HG03565 (cell line): Measurements from ENCODE around the gene CNTN4.
A peak's percentile ranks its signal among the peaks of the same experiment; 100 is the strongest.
"Not testable (repeated sequence)": the region's sequence is repeated elsewhere in the genome, so short reads cannot be mapped to it uniquely, and the experiment has no call there.

Experiments
- ATAC-seq: cut with Tn5 transposase; IDR thresholded peaks from one replicate; pipeline ENCODE4 v1.9.1; 2021; ENCODE audit warnings: mild to moderate bottlenecking, moderate library complexity; ENCODE audit not compliant: unreplicated experiment

The CNTN4 gene

DNA sequence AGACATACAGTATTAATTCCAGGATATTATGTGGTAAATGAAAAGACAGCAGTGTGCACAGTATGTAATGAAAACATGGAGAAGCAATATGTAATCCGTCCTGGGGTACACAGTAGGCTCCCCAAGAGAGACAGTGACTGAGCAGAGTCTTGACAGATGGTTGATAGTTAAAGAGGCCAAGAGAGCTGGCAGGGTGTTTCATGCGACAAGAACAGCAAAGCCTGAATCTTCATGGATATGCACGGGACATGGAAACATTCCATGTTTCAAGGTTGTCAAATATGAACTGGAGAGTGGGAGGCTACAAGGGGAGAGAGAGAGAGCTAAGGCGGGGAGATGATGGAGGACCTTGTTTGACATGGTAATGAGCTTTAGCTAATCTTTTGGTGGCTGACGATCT is 673.1 kb downstream of the CNTN4 start:
- ATAC-seq: no peak

GRCh38 chr3:2772803-2773202 is 674.1 kb downstream of the CNTN4 start:
- ATAC-seq: no peak

GRCh38 chr3:2774481-2775249 is 676.0 kb downstream of the CNTN4 start:
- no peak for ATAC-seq

- no peak for ATAC-seq
Measured at GRCh38 chr3:2783261-2783660, 684.6 kb downstream of the CNTN4 start.

DNA sequence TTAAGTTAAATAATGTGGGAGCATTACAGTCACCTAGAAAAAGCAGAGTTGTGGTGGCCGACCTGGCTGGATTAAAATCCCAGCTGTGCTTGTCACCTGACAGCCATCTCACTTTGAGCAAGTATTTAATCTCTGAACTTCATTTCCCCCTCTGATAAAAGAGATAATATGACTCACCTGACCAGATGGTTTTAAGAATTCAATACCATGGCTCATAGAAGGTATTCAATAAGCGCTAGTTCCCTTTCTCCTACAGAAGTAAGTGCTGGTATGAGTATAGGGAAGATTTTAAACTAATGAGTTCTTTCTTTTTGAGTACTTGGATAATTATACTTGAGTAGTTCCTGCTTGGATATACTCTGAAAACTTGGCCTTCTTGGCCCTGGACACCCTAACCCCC is 686.0 kb downstream of the CNTN4 start:
- ATAC-seq: no peak

- ATAC-seq: no peak
Measured at GRCh38 chr3:2790266-2790815, 691.7 kb downstream of the CNTN4 start.

- no peak for ATAC-seq
Measured at GRCh38 chr3:2792432-2792831, 693.8 kb downstream of the CNTN4 start.

DNA sequence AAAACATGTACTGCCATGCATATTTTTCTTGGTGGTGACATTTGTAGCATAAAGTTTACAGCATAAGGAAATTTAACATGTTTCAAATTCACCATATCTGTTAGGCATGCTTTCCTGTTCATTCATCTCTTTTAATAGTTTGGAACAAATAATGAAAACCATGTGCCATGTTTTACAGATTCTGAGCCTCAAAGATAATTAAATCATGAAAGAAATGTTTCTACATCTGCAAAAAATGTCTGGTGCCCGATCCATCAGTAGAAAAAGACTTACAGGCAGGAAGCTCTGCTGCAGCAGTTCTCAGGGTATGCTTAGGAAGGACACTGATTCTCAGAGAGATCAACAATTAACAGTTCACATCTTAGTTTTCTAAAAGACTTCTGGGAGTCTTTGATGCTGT is 695.3 kb downstream of the CNTN4 start:
- no peak for ATAC-seq

DNA sequence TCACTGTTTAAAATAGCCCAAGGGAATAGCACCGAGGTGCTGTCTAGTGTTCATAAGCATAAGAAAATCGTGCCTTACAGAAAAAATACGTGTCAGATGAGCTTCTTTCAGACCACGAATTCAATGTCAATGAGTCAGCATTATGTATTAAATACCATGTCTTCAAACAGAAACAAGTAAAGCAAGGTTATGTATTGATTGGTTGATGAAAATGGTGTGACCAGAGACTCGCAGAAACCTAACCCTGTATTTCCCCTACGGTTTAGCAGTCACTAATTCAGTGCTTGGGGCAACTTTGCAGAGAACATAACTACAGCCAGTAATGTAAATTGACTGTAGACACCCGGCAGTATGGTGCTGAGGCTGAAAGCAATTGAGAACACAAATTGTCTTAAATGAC is 703.8 kb downstream of the CNTN4 start:
- no peak for ATAC-seq

DNA sequence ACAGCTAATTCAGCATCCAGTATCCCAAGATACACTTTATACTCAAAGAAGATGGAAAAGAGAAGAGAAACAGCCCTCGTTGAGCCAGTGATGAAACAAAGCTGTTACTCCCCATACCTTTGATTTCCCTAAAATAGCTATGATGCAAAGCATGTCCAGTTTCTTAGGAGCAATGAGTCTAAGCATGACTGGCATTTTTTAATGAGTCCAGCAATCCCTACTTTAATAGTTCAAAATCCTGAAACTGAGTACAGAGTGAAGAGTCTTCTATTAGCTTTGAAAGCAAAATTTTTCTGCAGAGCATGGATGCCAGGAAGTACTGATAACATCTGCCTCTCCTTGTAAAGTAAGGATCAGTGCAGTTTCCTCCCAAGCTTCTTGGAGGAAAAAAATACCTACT is 708.8 kb downstream of the CNTN4 start:
- ATAC-seq: no peak

DNA sequence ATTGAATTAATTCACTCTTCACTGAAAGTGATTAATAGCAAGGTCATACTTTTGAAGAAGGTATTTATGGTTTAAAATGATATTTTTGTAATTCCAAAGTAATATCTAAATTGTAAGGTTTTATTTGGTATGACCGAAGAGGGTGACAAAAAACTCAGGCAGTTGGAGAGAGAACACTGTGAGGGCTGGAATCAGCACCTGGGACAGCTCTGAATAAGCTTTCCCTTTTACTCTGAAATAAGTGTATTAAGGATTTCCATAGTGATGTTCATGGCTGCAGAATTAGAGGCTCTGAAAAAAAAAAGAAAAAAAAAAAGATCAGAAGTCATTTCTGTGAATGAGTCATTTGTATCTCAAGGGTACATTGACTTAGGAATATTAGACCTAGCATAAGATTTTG is 712.1 kb downstream of the CNTN4 start:
- no peak for ATAC-seq

GRCh38 chr3:2819571-2819970 is 720.9 kb downstream of the CNTN4 start:
- no peak for ATAC-seq

DNA sequence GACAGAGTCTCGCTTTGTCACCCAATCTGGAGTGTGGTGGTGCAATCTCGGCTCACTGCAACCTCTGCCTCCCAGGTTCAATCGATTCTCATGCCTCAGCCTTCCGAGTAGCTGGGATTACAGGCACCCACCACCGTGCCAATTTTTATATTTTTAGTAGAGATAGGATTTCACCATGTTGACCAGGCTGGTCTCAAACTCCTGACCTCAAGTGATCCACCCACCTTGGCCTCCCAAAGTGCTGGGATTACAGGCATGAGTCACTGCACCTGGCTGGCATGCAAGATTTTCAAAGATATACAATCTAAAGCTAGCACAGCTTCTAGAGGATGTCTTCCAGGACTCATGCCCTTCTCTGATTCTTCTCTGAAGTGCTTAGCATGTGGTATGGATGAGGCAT is 722.3 kb downstream of the CNTN4 start:
- ATAC-seq: not testable (repeated sequence)

DNA sequence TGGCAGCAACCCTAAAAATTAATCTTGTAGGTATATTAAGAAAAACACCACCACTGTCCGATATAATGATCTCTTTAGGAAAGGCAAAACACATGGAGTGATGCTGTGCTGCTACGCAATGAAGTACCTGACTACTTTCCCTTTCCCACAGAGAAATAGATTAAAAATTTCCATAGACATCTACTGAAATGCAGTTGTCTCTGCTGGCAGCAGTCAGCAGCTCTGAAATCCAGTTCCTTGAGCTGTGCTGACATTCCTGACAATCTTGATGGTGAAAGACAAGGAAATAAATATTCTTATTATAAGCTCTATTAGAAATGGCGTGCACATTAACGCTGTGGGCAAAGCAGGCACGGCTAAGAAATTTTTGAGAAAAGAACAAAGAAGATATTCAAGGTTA is 723.9 kb downstream of the CNTN4 start:
- ATAC-seq: no peak

DNA sequence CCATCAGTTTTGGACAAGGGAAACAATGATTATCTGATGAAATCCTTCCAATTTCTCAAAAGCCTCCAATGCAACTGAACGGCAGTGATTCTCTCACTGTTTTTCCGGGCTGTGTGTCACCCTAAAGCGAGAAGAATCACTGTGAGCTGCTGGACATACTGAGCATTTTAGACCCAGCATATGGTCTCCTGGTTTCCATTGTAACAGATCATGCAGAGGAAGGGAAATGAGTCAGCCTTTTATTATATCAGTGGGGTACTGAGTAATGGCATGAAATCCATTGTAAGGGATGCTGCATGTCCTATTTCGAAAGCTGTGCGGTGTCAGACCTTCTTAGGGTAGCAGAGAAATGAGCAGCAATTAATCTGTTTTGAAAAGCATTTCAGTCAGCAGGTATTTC is 724.4 kb downstream of the CNTN4 start:
- ATAC-seq: no peak

DNA sequence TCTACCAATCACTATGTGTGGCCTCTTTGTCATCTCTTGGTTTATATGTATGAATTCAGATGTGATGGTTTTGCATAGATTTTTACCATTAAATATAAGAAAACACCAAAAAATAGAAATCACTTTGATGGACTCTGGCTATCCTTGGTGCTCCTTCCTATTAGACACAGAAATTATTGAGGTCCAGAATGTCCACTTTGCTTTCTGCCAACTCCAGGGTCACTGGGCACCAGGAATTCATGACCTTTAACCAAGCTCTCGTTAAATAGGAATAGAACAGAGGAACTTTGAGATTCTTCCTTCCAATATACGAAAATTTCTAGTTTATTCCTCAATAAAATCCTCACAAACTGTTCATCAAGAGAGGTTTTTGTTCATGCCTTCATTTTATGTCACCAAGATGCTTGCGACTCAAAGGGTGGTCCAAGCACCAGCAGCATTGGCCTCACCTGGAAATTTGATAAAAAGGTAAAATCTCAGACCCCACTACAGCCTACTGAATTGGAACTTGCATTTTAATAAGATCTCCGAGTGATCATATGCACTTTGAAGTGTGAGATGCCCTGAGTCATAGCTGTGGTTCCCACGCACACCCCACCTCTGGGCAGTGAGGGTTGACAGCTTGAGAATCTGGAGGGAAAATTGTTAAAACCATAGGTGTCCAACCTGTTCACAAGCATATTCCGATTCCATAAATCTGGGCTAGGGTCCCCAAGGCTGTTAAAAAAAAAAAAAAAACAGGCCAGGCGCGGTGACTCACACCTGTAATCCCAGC is 725.0 kb downstream of the CNTN4 start:
- no peak for ATAC-seq

- no peak for ATAC-seq
Measured at GRCh38 chr3:2826036-2826435, 727.4 kb downstream of the CNTN4 start.

DNA sequence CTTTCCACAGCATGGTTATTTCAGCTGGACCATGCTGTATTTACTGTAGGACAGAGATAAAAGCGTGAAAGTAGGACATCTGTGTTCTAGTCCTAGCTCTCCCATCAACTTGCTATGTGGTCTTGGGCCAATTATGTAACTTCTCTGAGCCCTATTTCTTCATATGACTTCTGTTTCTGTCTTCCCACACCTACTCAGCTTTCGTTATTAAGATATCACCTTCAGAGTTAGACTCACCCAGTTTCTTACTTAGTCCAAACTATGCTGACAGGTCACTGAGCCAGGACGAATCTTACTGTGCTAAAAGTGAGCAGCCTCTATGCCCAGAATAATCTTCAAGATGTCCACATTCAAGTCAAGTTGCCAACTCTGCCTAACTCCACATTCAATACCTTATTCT is 727.8 kb downstream of the CNTN4 start:
- ATAC-seq: peak; percentile 77

DNA sequence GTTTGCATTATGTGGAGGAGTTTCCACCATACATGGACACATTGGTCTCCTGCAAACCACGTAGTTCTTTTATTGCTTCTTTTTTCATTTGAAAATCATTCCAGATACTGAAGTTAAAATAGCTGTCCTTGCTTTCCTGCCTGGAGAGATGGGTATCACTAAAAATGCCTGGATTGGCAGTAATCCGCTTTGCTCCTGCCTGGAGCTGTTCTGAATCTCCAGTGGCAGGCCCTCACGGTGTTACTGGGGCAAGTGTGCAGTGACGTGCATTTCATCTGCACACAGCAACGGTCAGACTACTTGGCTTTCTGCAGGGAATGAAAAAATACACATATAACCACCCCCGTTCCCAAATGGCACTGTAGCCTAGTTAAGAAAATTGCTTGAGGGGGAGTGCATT is 738.6 kb downstream of the CNTN4 start:
- ATAC-seq: no peak

DNA sequence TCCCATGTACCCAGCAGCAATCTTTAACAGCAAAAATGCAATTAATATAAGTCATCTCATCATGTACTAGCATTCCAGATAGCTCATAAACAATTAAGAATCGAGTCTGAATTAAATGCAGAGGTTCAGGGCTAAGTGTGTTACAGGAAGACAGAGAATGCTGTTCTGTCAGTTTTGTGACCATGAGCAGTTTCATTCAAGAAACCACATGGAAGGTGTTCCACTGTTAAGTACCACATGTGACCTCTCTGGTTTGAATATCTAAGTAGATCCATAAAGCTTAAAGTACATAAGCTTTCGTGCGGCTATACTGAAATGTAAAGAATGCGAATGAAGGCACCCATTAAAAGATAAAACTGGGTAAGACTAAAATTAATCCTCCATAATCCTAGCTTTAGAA is 739.2 kb downstream of the CNTN4 start:
- no peak for ATAC-seq

GRCh38 chr3:2838546-2839157 is 740.0 kb downstream of the CNTN4 start:
- ATAC-seq: no peak

DNA sequence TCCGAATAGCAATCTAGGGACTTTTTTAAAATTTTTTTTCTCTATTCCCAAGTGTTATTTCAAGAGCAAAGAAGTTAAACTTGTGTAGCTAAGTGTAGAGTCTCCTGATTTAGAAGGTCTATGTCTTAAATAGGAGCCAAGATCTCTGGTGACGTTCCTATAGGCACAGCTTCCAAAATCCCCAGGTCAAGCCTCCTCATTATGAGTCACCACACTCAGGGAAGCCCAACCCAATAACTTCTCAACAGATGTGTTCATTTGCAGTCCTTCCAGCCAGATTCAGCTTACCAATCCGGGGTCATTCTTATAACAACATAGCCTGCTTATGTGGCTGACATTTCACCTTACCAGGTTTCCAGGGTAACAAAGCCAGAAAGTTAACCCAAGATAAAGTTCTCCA is 741.2 kb downstream of the CNTN4 start:
- no peak for ATAC-seq
